Vagina (tissue), 2 donors: ENCODE measurements around the gene EDAR.

Experiments
- CTCF ChIP-seq, 3 experiments: fragments of 450-650 bp in 2 of 3; fragments of 200-600 bp in 1 of 3; sonication (generic) in 1 of 3; IDR thresholded peaks; one replicate each; pipeline ENCODE4 v1.5.1; 2017 to 2019; ENCODE audit warnings: antibody characterized with exemption in 3 of 3, mild to moderate bottlenecking in 2 of 3, moderate library complexity in 2 of 3
- POLR2A ChIP-seq, 2 donors: fragments of 450-650 bp; IDR thresholded peaks; one replicate each; pipeline ENCODE4 v1.6.1; 2017; ENCODE audit warnings: antibody characterized with exemption in 2 of 2, mild to moderate bottlenecking in 2 of 2, moderate library complexity in 2 of 2

GRCh38 chr2:108982259-108982679 is 6.8 kb downstream of the EDAR start:
- no peak for TF ChIP-seq CTCF (IDR thresholded peaks at IDR 0.05)
- no peak for TF ChIP-seq POLR2A (IDR thresholded peaks at IDR 0.05)
